PC-3 (cell line): ENCODE data around the gene ATG4B.

ENCODE experiments used
- EZH2 ChIP-seq: fragments of 300-600 bp; sonication (generic); IDR thresholded peaks from one replicate; pipeline ENCODE4 v1.6.1; 2017; ENCODE audit warnings: antibody characterized with exemption, mild to moderate bottlenecking, low read length; ENCODE audit not compliant: unreplicated experiment
- EZH2phosphoT487 ChIP-seq: fragments of 300-600 bp; sonication (generic); IDR thresholded peaks from 2 replicates; pipeline ENCODE4 v1.6.1; 2018; ENCODE audit warnings: mild to moderate bottlenecking, antibody characterized with exemption, low read length, borderline replicate concordance
- TF ChIP-seq, protein P1 (sequence below): fragments of 300-600 bp; sonication (generic); conservative IDR thresholded peaks from 2 replicates; pipeline ENCODE4 v1.5.1; 2017; ENCODE audit warnings: antibody characterized with exemption, low read depth, mild to moderate bottlenecking, low read length

DNA sequence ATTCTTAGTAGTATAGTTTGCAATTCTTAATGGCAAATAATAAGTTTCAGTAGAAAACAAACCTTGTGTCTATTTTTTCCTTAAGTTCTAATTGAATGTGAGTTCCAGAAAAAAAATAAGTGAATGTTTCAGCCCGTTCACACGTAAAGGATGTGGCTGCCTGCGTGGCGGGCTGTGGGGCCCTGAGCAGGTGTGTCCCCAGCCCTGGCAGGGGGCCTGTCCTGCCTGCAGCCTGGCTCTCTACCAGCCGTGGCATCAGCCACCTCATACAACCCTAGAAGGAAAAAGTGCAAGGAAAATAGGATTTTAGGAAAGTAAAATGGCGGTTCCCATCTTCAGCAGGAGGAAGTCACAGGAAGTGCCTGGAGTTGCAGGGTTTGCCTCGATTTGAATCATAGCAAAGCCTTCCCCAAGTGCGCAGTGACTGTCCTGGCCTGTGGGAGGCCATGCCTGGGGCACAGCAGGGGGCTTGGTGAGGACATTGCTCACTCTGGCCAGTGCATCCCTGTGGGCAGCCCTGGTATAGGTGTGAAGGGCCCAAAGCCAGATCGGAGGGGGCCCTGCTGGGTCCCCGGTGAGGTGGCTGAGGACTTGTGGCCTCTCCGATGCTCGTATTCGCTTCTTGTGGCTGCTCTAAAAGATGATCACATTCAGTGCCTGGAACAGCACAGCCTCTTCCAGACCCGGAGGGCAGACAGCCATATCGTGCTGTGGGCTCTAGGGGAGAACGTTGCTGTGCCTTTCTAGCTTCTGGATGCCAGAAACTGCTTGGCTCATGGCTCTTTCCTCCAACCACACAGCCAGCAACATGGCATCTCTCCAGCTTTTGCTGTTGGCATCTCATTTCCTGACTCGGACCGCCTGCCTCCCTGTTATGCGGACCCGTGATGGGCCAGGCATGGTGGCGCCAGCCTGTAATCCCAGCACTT lies 36.6 kb downstream of the ATG4B start:
- TF ChIP-seq, protein P1, sequence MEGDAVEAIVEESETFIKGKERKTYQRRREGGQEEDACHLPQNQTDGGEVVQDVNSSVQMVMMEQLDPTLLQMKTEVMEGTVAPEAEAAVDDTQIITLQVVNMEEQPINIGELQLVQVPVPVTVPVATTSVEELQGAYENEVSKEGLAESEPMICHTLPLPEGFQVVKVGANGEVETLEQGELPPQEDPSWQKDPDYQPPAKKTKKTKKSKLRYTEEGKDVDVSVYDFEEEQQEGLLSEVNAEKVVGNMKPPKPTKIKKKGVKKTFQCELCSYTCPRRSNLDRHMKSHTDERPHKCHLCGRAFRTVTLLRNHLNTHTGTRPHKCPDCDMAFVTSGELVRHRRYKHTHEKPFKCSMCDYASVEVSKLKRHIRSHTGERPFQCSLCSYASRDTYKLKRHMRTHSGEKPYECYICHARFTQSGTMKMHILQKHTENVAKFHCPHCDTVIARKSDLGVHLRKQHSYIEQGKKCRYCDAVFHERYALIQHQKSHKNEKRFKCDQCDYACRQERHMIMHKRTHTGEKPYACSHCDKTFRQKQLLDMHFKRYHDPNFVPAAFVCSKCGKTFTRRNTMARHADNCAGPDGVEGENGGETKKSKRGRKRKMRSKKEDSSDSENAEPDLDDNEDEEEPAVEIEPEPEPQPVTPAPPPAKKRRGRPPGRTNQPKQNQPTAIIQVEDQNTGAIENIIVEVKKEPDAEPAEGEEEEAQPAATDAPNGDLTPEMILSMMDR = no peak
- TF ChIP-seq EZH2phosphoT487 (no peak), EZH2 (no peak)
